Adipocyte (in vitro differentiated cells): ENCODE results near the gene WDR72.
"Not testable (repeated sequence)": the region's sequence is repeated elsewhere in the genome, so short reads cannot be mapped to it uniquely, and the experiment has no call there.

ENCODE experiments used
- DNase-seq: peaks from one replicate; pipeline ENCODE4 v3.0.0-alpha.2; 2015; ENCODE audit warnings: low read depth
- H3K27me3 ChIP-seq: replicated peaks from 2 replicates; pipeline ENCODE4 v1.7.0; 2013; ENCODE audit warnings: mild to moderate bottlenecking, low read length, moderate library complexity; ENCODE audit not compliant: control insufficient read depth, insufficient read depth
- H3K36me3 ChIP-seq: 2 replicates; pipeline ENCODE4 v1.7.0; 2013; ENCODE audit warnings: low read length, mild to moderate bottlenecking, moderate library complexity; ENCODE audit not compliant: control insufficient read depth, insufficient read depth, severe bottlenecking
- H3K4me1 ChIP-seq: 2 replicates; pipeline ENCODE4 v1.7.0; 2013; ENCODE audit warnings: mild to moderate bottlenecking, low read length, moderate library complexity; ENCODE audit not compliant: control insufficient read depth, insufficient read depth
- H3K4me3 ChIP-seq: 2 replicates; pipeline ENCODE4 v1.7.0; 2013; ENCODE audit warnings: mild to moderate bottlenecking, low read length, moderate library complexity
- H3K9ac ChIP-seq: 2 replicates; pipeline ENCODE4 v1.7.0; 2013; ENCODE audit warnings: mild to moderate bottlenecking, low read length, moderate library complexity
- H3K9me3 ChIP-seq: 2 replicates; pipeline ENCODE4 v1.7.0; 2013; ENCODE audit warnings: mild to moderate bottlenecking, low read length, moderate library complexity; ENCODE audit not compliant: control insufficient read depth

Gene WDR72

GRCh38 chr15:53559364-53560277 is 199.8 kb downstream of the WDR72 start:
- H3K9me3 ChIP-seq = no peaks in the 10 kb centered on the region

GRCh38 chr15:53558384-53558783 is 201.1 kb downstream of the WDR72 start:
- Histone ChIP-seq H3K36me3 (no peaks in the 10 kb centered on the region), H3K9me3 (no peaks in the 10 kb centered on the region), H3K4me1 (no peaks in the 10 kb centered on the region), H3K27me3 (peaks cover 3% of the 10 kb centered on the region), H3K4me3 (no peak overlapping the region), H3K9ac (no peak overlapping the region)
- no peak for DNase-seq

More at GRCh38 chr15:53559364-53560277, 199.8 kb downstream of the WDR72 start:
- Histone ChIP-seq H3K4me1 (no peaks in the 10 kb centered on the region), H3K36me3 (no peaks in the 10 kb centered on the region), H3K9ac (no peak overlapping the region), H3K27me3 (peaks cover 3% of the 10 kb centered on the region), H3K4me3 (no peak overlapping the region)
- no peak for DNase-seq

GRCh38 chr15:53555226-53555625 is 204.2 kb downstream of the WDR72 start:
- no peaks in the 10 kb centered on the region for H3K9me3 ChIP-seq

GRCh38 chr15:53549697-53550305 is 209.7 kb downstream of the WDR72 start:
- Histone ChIP-seq H3K27me3 (peaks cover 7% of the 10 kb centered on the region), H3K4me1 (no peaks in the 10 kb centered on the region), H3K9ac (no peak overlapping the region), H3K4me3 (no peak overlapping the region), H3K36me3 (no peaks in the 10 kb centered on the region), H3K9me3 (no peaks in the 10 kb centered on the region)
- no peak for DNase-seq

More at GRCh38 chr15:53555226-53555625, 204.2 kb downstream of the WDR72 start:
- no peak for DNase-seq
- H3K27me3 ChIP-seq = peaks cover 10% of the 10 kb centered on the region
- no peak overlapping the region for H3K9ac ChIP-seq
- no peaks in the 10 kb centered on the region for H3K36me3 ChIP-seq
- no peaks in the 10 kb centered on the region for H3K4me1 ChIP-seq
- H3K4me3 ChIP-seq = no peak overlapping the region

- no peaks in the 10 kb centered on the region for H3K4me1 ChIP-seq
- no peaks in the 10 kb centered on the region for H3K36me3 ChIP-seq
- DNase-seq = no peak
- H3K27me3 ChIP-seq = peaks cover 7% of the 10 kb centered on the region
- H3K4me3 ChIP-seq = no peak overlapping the region
- no peaks in the 10 kb centered on the region for H3K9me3 ChIP-seq
- H3K9ac ChIP-seq = no peak overlapping the region
Observed at GRCh38 chr15:53548236-53548635, 211.2 kb downstream of the WDR72 start.

- not testable (repeated sequence) for H3K36me3 ChIP-seq, H3K4me3 ChIP-seq, H3K9me3 ChIP-seq, DNase-seq, H3K4me1 ChIP-seq, H3K9ac ChIP-seq, H3K27me3 ChIP-seq
Observed at GRCh38 chr15:53540626-53541300, 218.7 kb downstream of the WDR72 start.

- no peak overlapping the region for H3K9ac ChIP-seq
- H3K4me1 ChIP-seq = no peaks in the 10 kb centered on the region
- DNase-seq = no peak
- H3K9me3 ChIP-seq = no peaks in the 10 kb centered on the region
- H3K4me3 ChIP-seq = no peak overlapping the region
- no peaks in the 10 kb centered on the region for H3K36me3 ChIP-seq
- H3K27me3 ChIP-seq = no peaks in the 10 kb centered on the region
Observed at GRCh38 chr15:53539878-53540277, 219.6 kb downstream of the WDR72 start.

GRCh38 chr15:53536479-53537120 is 222.9 kb downstream of the WDR72 start:
- H3K9ac ChIP-seq = no peak overlapping the region
- H3K36me3 ChIP-seq = no peaks in the 10 kb centered on the region
- no peaks in the 10 kb centered on the region for H3K9me3 ChIP-seq
- H3K4me3 ChIP-seq = no peak overlapping the region
- H3K27me3 ChIP-seq = no peaks in the 10 kb centered on the region
- no peak for DNase-seq
- H3K4me1 ChIP-seq = no peaks in the 10 kb centered on the region

GRCh38 chr15:53535886-53536285 is 223.6 kb downstream of the WDR72 start:
- Histone ChIP-seq H3K4me1 (no peaks in the 10 kb centered on the region), H3K9ac (no peak overlapping the region), H3K4me3 (no peak overlapping the region), H3K9me3 (no peaks in the 10 kb centered on the region), H3K27me3 (no peaks in the 10 kb centered on the region), H3K36me3 (no peaks in the 10 kb centered on the region)
- DNase-seq = no peak

GRCh38 chr15:53534105-53534839 is 225.2 kb downstream of the WDR72 start:
- Histone ChIP-seq H3K36me3 (no peaks in the 10 kb centered on the region), H3K9me3 (no peaks in the 10 kb centered on the region), H3K27me3 (no peaks in the 10 kb centered on the region), H3K4me3 (no peak overlapping the region), H3K4me1 (no peaks in the 10 kb centered on the region), H3K9ac (no peak overlapping the region)
- no peak for DNase-seq
